Superior temporal gyrus (tissue), 1 donor: ENCODE data around the gene IFIT2.

Experiments used
- DNase-seq: peaks from one replicate; pipeline ENCODE4 v3.0.0-alpha.2; 2016; ENCODE audit errors: extremely low spot score

Gene IFIT2

GRCh38 chr10:89342206-89342958 lies 40.5 kb downstream of the IFIT2 start:
- peak; percentile 99 for DNase-seq

- no peak for DNase-seq
Observed at GRCh38 chr10:89343089-89343767, 41.4 kb downstream of the IFIT2 start.

- peak; percentile 21 for DNase-seq
Observed at GRCh38 chr10:89344156-89344555, 42.3 kb downstream of the IFIT2 start.

- peak; percentile 14 for DNase-seq
Observed at GRCh38 chr10:89345367-89346000, 43.6 kb downstream of the IFIT2 start.

GRCh38 chr10:89346405-89347254 lies 44.8 kb downstream of the IFIT2 start:
- peak; percentile 13 for DNase-seq

GRCh38 chr10:89347701-89348457 lies 46.0 kb downstream of the IFIT2 start:
- DNase-seq = peak; percentile 44

GRCh38 chr10:89348481-89348880 lies 46.6 kb downstream of the IFIT2 start:
- peak; percentile 15 for DNase-seq

GRCh38 chr10:89348975-89349374 lies 47.1 kb downstream of the IFIT2 start:
- no peak for DNase-seq

- DNase-seq = peak; percentile 23
Observed at GRCh38 chr10:89350631-89351315, 48.9 kb downstream of the IFIT2 start.

- DNase-seq = peak; percentile 64
Observed at GRCh38 chr10:89351412-89351779, 49.5 kb downstream of the IFIT2 start.

- DNase-seq = peak; percentile 29
Observed at GRCh38 chr10:89351780-89352597, 50.1 kb downstream of the IFIT2 start.

GRCh38 chr10:89352802-89353201 lies 51.0 kb downstream of the IFIT2 start:
- no peak for DNase-seq

GRCh38 chr10:89355394-89355931 lies 53.6 kb downstream of the IFIT2 start:
- no peak for DNase-seq

- DNase-seq = no peak
Observed at GRCh38 chr10:89357096-89357495, 55.2 kb downstream of the IFIT2 start.

GRCh38 chr10:89357975-89358374 lies 56.1 kb downstream of the IFIT2 start:
- DNase-seq = no peak
